Measurements from ENCODE around the gene CNDP1. TPM values are rescaled to one million over a fixed set of nuclear protein-coding genes. Genes with fewer than 3 reads are reported as not detected.

Gene CNDP1
- total RNA-seq, 4 donors from 2014 or later: 0.24 to 1.0 (median 0.90) TPM; not detected in 1

DNA sequence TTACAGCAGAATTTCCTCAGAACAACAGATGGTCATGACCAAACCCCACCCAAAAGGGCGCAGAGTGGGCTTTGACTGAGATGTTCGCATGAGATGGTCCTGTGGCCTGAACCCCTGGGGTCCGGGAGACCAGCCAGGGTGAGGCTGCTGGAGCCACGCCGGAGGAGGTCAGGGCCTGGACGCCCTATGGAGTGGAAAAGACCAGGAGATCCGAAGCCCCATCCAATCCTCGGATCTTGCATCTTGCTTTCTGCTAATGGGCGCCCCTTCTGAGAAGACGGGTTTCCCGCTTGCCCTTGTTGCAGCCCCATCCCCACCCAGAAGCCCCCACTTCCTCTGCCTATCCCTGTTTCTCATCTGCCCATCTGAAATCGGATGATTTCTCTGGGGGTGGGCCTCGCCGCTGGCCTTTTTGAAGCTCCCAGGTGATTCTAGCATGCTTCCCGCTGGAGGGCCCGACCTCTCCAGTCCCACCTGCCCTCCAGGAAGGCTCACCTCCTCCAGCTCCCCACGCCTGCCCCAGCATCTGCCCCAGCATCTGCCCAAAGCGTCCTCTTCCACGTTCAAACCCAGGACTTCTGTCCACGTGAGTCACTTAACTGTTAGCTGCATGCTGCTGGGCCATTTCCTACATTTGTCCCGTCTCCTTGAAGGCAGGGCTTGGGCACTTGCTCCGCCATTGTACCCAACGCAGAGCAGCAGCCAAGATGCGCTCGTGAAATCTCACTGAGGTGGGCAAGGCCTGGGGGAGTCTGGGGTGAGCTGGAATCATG is 4.3 kb upstream of the CNDP1 start:
- no peak overlapping the region for H3K4me3 ChIP-seq
- no peak for DNase-seq
- intact Hi-C loops (cut with DNase I; ENCODE audit: low total_unique reads): no loop called here

GRCh38 chr18:74530584-74530862 is 3.8 kb upstream of the CNDP1 start:
- intact Hi-C loops (cut with DNase I; ENCODE audit: low total_unique reads): no loop called here
- no peak overlapping the region for H3K27ac ChIP-seq
- no peaks in the 10 kb centered on the region for H3K4me1 ChIP-seq
- no peak for DNase-seq
- H3K36me3 ChIP-seq: no peaks in the 10 kb centered on the region
- H3K27me3 ChIP-seq: no peaks in the 10 kb centered on the region
- H3K9me3 ChIP-seq: no peaks in the 10 kb centered on the region
- TF ChIP-seq CTCF (IDR thresholded peaks at IDR 0.05) (no peak), POLR2A (IDR thresholded peaks at IDR 0.05) (no peak)
- H3K4me3 ChIP-seq: no peak overlapping the region

More for the DNA sequence above, 4.3 kb upstream of the CNDP1 start:
- TF ChIP-seq POLR2A (IDR thresholded peaks at IDR 0.05) (no peak), CTCF (IDR thresholded peaks at IDR 0.05) (no peak)
- Histone ChIP-seq H3K4me1 (no peaks in the 10 kb centered on the region), H3K36me3 (no peaks in the 10 kb centered on the region), H3K27me3 (no peaks in the 10 kb centered on the region), H3K9me3 (no peaks in the 10 kb centered on the region), H3K27ac (no peak overlapping the region)

GRCh38 chr18:74531043-74531442 is 3.3 kb upstream of the CNDP1 start:
- TF ChIP-seq POLR2A (IDR thresholded peaks at IDR 0.05): no peak
- TF ChIP-seq CTCF (IDR thresholded peaks at IDR 0.05): no peak
- no peak for DNase-seq
- Histone ChIP-seq H3K4me1 (no peaks in the 10 kb centered on the region), H3K27me3 (no peaks in the 10 kb centered on the region), H3K4me3 (no peak overlapping the region), H3K27ac (no peak overlapping the region), H3K36me3 (no peaks in the 10 kb centered on the region), H3K9me3 (no peaks in the 10 kb centered on the region)
- intact Hi-C loops (cut with DNase I; ENCODE audit: low total_unique reads): no loop called here

GRCh38 chr18:74532511-74533025 is 1.7 kb upstream of the CNDP1 start:
- no peaks in the 10 kb centered on the region for H3K36me3 ChIP-seq
- no peak overlapping the region for H3K4me3 ChIP-seq
- no peak for DNase-seq
- H3K4me1 ChIP-seq: no peaks in the 10 kb centered on the region
- no peak overlapping the region for H3K27ac ChIP-seq
- H3K9me3 ChIP-seq: no peaks in the 10 kb centered on the region
- TF ChIP-seq CTCF (IDR thresholded peaks at IDR 0.05) (no peak), POLR2A (IDR thresholded peaks at IDR 0.05) (no peak)
- no peaks in the 10 kb centered on the region for H3K27me3 ChIP-seq
- intact Hi-C loops (cut with DNase I; ENCODE audit: low total_unique reads): no loop called here

- Histone ChIP-seq H3K27ac (no peak overlapping the region), H3K9me3 (no peaks in the 10 kb centered on the region), H3K4me1 (no peaks in the 10 kb centered on the region), H3K27me3 (no peaks in the 10 kb centered on the region), H3K36me3 (no peaks in the 10 kb centered on the region), H3K4me3 (no peak overlapping the region)
- no peak for DNase-seq
- intact Hi-C loops (cut with DNase I; ENCODE audit: low total_unique reads): no loop called here
- no peak for TF ChIP-seq POLR2A (IDR thresholded peaks at IDR 0.05)
- no peak for TF ChIP-seq CTCF (IDR thresholded peaks at IDR 0.05)
Measured at GRCh38 chr18:74533666-74534065, 634 bp upstream of the CNDP1 start.
